WTC11 (cell line): ENCODE measurements around the gene LIN28B. TPM values are rescaled to one million over a fixed set of nuclear protein-coding genes. Genes with fewer than 3 reads are reported as not detected.

Experiments
- ATAC-seq: fragments of 200-7000 bp; cut with Tn5 transposase; 2 replicates; pipeline ENCODE4 v1.10.0; 2021; ENCODE audit warnings: mild to moderate bottlenecking, moderate library complexity
- CTCF ChIA-PET: fragments of 300-600 bp; sonication (Branson Sonifier 250); formaldehyde crosslinking; loops from one replicate; lab custom pipeline; 2021; ENCODE audit warnings: antibody characterized with exemption; lab: Charles Lee
- POLR2A ChIA-PET: fragments of 350-600 bp; sonication (Branson Sonifier 250); formaldehyde crosslinking; loops from one replicate; lab custom pipeline; 2021; ENCODE audit warnings: antibody characterized with exemption; lab: Charles Lee
- DNase-seq: peaks from one replicate; pipeline ENCODE4 v3.0.0; 2021; ENCODE audit warnings: low spot score
- H3K27ac Mint-ChIP-seq: 2 replicates; pipeline ENCODE4 v1.8.0; 2021; ENCODE audit warnings: mixed read lengths
- H3K27me3 Mint-ChIP-seq: 2 replicates; pipeline ENCODE4 v1.8.0; 2021; ENCODE audit warnings: low read depth, mild to moderate bottlenecking, moderate library complexity, mixed read lengths
- H3K36me3 Mint-ChIP-seq: 2 replicates; pipeline ENCODE4 v1.8.0; 2021; ENCODE audit warnings: mixed read lengths
- H3K4me1 Mint-ChIP-seq: 2 replicates; pipeline ENCODE4 v1.8.0; 2022; ENCODE audit warnings: mixed read lengths
- H3K4me3 Mint-ChIP-seq: 2 replicates; pipeline ENCODE4 v1.8.0; 2021; ENCODE audit warnings: mild to moderate bottlenecking, moderate library complexity, mixed read lengths
- H3K9me3 Mint-ChIP-seq: 2 replicates; pipeline ENCODE4 v1.8.0; 2021; ENCODE audit warnings: mixed read lengths
- CREB1 ChIP-seq: sonication (generic); formaldehyde crosslinking; IDR thresholded peaks from 2 replicates; pipeline ENCODE4 v1.8.0; 2023; ENCODE audit warnings: mild to moderate bottlenecking, missing genetic modification reagents
- ELF4 ChIP-seq: sonication (generic); formaldehyde crosslinking; IDR thresholded peaks from 2 replicates; pipeline ENCODE4 v1.8.1; 2022; ENCODE audit warnings: low read depth, mild to moderate bottlenecking, moderate library complexity, missing genetic modification reagents
- EMX1 ChIP-seq: fragments of 250-450 bp; sonication (Bioruptor Pico); IDR thresholded peaks from 2 replicates; pipeline ENCODE4 v1.8.0; 2021; ENCODE audit warnings: mild to moderate bottlenecking
- ESRRA ChIP-seq: sonication (generic); formaldehyde crosslinking; IDR thresholded peaks from 2 replicates; pipeline ENCODE4 v1.8.1; 2022; ENCODE audit warnings: mild to moderate bottlenecking, missing genetic modification reagents, borderline replicate concordance
- FOXK1 ChIP-seq: sonication (generic); formaldehyde crosslinking; IDR thresholded peaks from 2 replicates; pipeline ENCODE4 v1.8.0; 2022; ENCODE audit warnings: mild to moderate bottlenecking, moderate library complexity, missing genetic modification reagents
- FOXP4 ChIP-seq: sonication (generic); formaldehyde crosslinking; IDR thresholded peaks from 2 replicates; pipeline ENCODE4 v1.8.0; 2022; ENCODE audit warnings: mild to moderate bottlenecking, missing genetic modification reagents
- IRF2 ChIP-seq: sonication (generic); formaldehyde crosslinking; IDR thresholded peaks from 2 replicates; pipeline ENCODE4 v1.8.0; 2022; ENCODE audit warnings: low read depth, missing genetic modification reagents, borderline replicate concordance
- OVOL2 ChIP-seq: fragments of 250-450 bp; sonication (Bioruptor Pico); IDR thresholded peaks from 2 replicates; pipeline ENCODE4 v1.9.0; 2021; ENCODE audit warnings: mild to moderate bottlenecking, borderline replicate concordance
- RELA ChIP-seq: sonication (generic); formaldehyde crosslinking; IDR thresholded peaks from 2 replicates; pipeline ENCODE4 v1.8.1; 2022; ENCODE audit warnings: missing genetic modification reagents, mild to moderate bottlenecking, borderline replicate concordance
- STAT6 ChIP-seq: sonication (generic); formaldehyde crosslinking; conservative IDR thresholded peaks from 2 replicates; pipeline ENCODE4 v1.8.1; 2023; ENCODE audit warnings: mild to moderate bottlenecking, low read depth, missing genetic modification reagents, moderate library complexity
- TP53 ChIP-seq: sonication (generic); formaldehyde crosslinking; IDR thresholded peaks from 2 replicates; pipeline ENCODE4 v1.8.1; 2023; ENCODE audit warnings: mild to moderate bottlenecking, missing genetic modification reagents
- ZNF138 ChIP-seq: sonication (generic); formaldehyde crosslinking; conservative IDR thresholded peaks from 2 replicates; pipeline ENCODE4 v1.8.1; 2022; ENCODE audit warnings: mild to moderate bottlenecking, moderate library complexity, missing genetic modification reagents
- ZNF232 ChIP-seq: sonication (generic); formaldehyde crosslinking; IDR thresholded peaks from 2 replicates; pipeline ENCODE4 v1.8.0; 2022; ENCODE audit warnings: mild to moderate bottlenecking, missing genetic modification reagents
- ZNF512 ChIP-seq: sonication (generic); formaldehyde crosslinking; IDR thresholded peaks from 2 replicates; pipeline ENCODE4 v1.8.1; 2022; ENCODE audit warnings: missing genetic modification reagents, borderline replicate concordance
- total RNA-seq: library from RNA; stranded (reverse); gene quantifications from 3 replicates; pipeline ENCODE4 v1.2.3, GENCODE V29; 2021
- TF ChIP-seq, protein P1 (sequence below): sonication (generic); formaldehyde crosslinking; IDR thresholded peaks from 2 replicates; pipeline ENCODE4 v1.8.1; 2022; ENCODE audit warnings: mild to moderate bottlenecking, missing genetic modification reagents, moderate library complexity, borderline replicate concordance
- TF ChIP-seq, protein P2 (sequence below): fragments of 250-450 bp; sonication (Bioruptor Pico); IDR thresholded peaks from 2 replicates; pipeline ENCODE4 v1.9.0; 2021; ENCODE audit warnings: mild to moderate bottlenecking
- TF ChIP-seq, protein P3 (sequence below): sonication (generic); formaldehyde crosslinking; IDR thresholded peaks from 2 replicates; pipeline ENCODE4 v1.8.1; 2022; ENCODE audit warnings: low read depth, mild to moderate bottlenecking, moderate library complexity, missing genetic modification reagents, borderline replicate concordance
- TF ChIP-seq, protein P4 (sequence below): sonication (generic); formaldehyde crosslinking; IDR thresholded peaks from 2 replicates; pipeline ENCODE4 v1.8.1; 2022; ENCODE audit warnings: mild to moderate bottlenecking, moderate library complexity, missing genetic modification reagents
- TF ChIP-seq, protein P5 (sequence below): fragments of 250-450 bp; sonication (Bioruptor Pico); IDR thresholded peaks from 2 replicates; pipeline ENCODE4 v1.8.0; 2021; ENCODE audit warnings: mild to moderate bottlenecking

The LIN28B gene
- total RNA-seq, 1 experiment from 2014 or later, result 73.4 TPM

DNA sequence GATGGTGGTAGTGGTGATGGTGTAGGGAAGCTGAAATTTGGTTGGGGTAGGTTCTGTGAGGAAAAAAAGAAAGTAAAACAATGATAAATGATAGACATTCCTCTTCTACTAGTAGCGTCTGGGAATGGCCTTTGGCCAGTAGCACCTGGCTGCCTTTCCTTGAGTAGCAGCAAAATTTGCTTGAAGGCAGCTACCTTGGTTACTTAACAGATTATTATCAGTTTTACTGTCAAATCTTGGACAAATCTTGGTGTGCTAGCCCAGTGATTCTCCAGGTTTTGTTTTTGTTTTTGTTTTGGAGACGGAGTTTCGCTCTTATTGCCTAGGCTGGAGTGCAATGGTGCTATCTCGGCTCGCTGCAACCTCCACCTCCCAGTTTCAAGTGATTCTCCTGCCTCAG is 26.4 kb downstream of the LIN28B start:
- H3K27me3 Mint-ChIP-seq, result no peaks in the 10 kb centered on the region
- TF ChIP-seq, protein P1, sequence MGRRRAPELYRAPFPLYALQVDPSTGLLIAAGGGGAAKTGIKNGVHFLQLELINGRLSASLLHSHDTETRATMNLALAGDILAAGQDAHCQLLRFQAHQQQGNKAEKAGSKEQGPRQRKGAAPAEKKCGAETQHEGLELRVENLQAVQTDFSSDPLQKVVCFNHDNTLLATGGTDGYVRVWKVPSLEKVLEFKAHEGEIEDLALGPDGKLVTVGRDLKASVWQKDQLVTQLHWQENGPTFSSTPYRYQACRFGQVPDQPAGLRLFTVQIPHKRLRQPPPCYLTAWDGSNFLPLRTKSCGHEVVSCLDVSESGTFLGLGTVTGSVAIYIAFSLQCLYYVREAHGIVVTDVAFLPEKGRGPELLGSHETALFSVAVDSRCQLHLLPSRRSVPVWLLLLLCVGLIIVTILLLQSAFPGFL (CRISPR knock-in tag), result no peak
- TF ChIP-seq EMX1 (CRISPR knock-in tag), result no peak
- TF ChIP-seq RELA (CRISPR knock-in tag), result no peak
- TF ChIP-seq, protein P2, sequence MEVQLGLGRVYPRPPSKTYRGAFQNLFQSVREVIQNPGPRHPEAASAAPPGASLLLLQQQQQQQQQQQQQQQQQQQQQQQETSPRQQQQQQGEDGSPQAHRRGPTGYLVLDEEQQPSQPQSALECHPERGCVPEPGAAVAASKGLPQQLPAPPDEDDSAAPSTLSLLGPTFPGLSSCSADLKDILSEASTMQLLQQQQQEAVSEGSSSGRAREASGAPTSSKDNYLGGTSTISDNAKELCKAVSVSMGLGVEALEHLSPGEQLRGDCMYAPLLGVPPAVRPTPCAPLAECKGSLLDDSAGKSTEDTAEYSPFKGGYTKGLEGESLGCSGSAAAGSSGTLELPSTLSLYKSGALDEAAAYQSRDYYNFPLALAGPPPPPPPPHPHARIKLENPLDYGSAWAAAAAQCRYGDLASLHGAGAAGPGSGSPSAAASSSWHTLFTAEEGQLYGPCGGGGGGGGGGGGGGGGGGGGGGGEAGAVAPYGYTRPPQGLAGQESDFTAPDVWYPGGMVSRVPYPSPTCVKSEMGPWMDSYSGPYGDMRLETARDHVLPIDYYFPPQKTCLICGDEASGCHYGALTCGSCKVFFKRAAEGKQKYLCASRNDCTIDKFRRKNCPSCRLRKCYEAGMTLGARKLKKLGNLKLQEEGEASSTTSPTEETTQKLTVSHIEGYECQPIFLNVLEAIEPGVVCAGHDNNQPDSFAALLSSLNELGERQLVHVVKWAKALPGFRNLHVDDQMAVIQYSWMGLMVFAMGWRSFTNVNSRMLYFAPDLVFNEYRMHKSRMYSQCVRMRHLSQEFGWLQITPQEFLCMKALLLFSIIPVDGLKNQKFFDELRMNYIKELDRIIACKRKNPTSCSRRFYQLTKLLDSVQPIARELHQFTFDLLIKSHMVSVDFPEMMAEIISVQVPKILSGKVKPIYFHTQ, result no peak
- no peak for TF ChIP-seq ZNF232 (CRISPR knock-in tag)
- TF ChIP-seq ESRRA, result no peak
- no peak for TF ChIP-seq FOXP4 (CRISPR knock-in tag)
- no peak for TF ChIP-seq STAT6
- no peak for TF ChIP-seq CREB1 (CRISPR knock-in tag)
- TF ChIP-seq OVOL2, result no peak
- TF ChIP-seq ELF4 (CRISPR knock-in tag), result no peak
- TF ChIP-seq ZNF138 (CRISPR knock-in tag), result no peak
- TF ChIP-seq, protein P3, sequence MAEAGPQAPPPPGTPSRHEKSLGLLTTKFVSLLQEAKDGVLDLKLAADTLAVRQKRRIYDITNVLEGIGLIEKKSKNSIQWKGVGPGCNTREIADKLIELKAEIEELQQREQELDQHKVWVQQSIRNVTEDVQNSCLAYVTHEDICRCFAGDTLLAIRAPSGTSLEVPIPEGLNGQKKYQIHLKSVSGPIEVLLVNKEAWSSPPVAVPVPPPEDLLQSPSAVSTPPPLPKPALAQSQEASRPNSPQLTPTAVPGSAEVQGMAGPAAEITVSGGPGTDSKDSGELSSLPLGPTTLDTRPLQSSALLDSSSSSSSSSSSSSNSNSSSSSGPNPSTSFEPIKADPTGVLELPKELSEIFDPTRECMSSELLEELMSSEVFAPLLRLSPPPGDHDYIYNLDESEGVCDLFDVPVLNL (CRISPR knock-in tag), result no peak
- TF ChIP-seq FOXK1 (CRISPR knock-in tag), result no peak
- no peak for TF ChIP-seq IRF2 (CRISPR knock-in tag)
- TF ChIP-seq, protein P4, sequence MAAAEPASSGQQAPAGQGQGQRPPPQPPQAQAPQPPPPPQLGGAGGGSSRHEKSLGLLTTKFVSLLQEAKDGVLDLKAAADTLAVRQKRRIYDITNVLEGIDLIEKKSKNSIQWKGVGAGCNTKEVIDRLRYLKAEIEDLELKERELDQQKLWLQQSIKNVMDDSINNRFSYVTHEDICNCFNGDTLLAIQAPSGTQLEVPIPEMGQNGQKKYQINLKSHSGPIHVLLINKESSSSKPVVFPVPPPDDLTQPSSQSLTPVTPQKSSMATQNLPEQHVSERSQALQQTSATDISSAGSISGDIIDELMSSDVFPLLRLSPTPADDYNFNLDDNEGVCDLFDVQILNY (CRISPR knock-in tag), result no peak
- TF ChIP-seq, protein P5, sequence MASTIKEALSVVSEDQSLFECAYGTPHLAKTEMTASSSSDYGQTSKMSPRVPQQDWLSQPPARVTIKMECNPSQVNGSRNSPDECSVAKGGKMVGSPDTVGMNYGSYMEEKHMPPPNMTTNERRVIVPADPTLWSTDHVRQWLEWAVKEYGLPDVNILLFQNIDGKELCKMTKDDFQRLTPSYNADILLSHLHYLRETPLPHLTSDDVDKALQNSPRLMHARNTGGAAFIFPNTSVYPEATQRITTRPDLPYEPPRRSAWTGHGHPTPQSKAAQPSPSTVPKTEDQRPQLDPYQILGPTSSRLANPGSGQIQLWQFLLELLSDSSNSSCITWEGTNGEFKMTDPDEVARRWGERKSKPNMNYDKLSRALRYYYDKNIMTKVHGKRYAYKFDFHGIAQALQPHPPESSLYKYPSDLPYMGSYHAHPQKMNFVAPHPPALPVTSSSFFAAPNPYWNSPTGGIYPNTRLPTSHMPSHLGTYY (CRISPR knock-in tag), result no peak
- no peak for TF ChIP-seq ZNF512
- TF ChIP-seq TP53 (CRISPR knock-in tag), result no peak
- DNase-seq, result no peak
- ChIA-PET CTCF (no interaction called here), POLR2A (interaction anchor here (1.0 kb wide), 1 partner anchor 27 kb away, joined by 3 read pairs; the partner anchor contains the start of gene LIN28B)
- H3K9me3 Mint-ChIP-seq, result no peaks in the 10 kb centered on the region
- H3K36me3 Mint-ChIP-seq, result peaks cover 26% of the 10 kb centered on the region
- H3K27ac Mint-ChIP-seq, result no peak overlapping the region
- H3K4me1 Mint-ChIP-seq, result peaks cover 29% of the 10 kb centered on the region
- ATAC-seq, result no peak
- H3K4me3 Mint-ChIP-seq, result no peak overlapping the region
